ENCODE measurements around the gene ZNF181. TPM values are rescaled to one million over a fixed set of nuclear protein-coding genes. Genes with fewer than 3 reads are reported as not detected.

ZNF181 gene
- total RNA-seq, 1 experiment from 2014 or later = 11.5 TPM

GRCh38 chr19:34692549-34692948, 41.5 kb upstream of the ZNF181 start:
- BruUV-seq (replicated peaks) = no TSS peak
- CTCF ChIA-PET = no interaction called here
- ATAC-seq = peak; percentile 39; the same call in 1 of the 2 replicates

GRCh38 chr19:34707661-34708060, 26.4 kb upstream of the ZNF181 start:
- in situ Hi-C loops (cut with HindIII; ENCODE audit: low pct_unique_long_range_greater_than_20kb, low sequenced_read_pairs) = no loop called here
- ChIA-PET CTCF (no interaction called here), POLR2A (no interaction called here)
- DNase-seq (ENCODE audit: low read depth, low spot score) (no peak), ATAC-seq (no peak)
- Histone ChIP-seq H3K9me3 (ENCODE audit: control insufficient read depth, insufficient read depth, low read depth, low read length) (no peaks in the 10 kb centered on the region), H3K36me3 (ENCODE audit: control insufficient read depth, insufficient read depth, low read length) (no peaks in the 10 kb centered on the region), H3K27ac (ENCODE audit: low read length) (no peak overlapping the region), H3K27me3 (ENCODE audit: control insufficient read depth, insufficient read depth, low read length) (no peaks in the 10 kb centered on the region), H3K4me1 (ENCODE audit: control insufficient read depth, insufficient read depth, low read length) (no peaks in the 10 kb centered on the region), H3K4me3 (ENCODE audit: low read depth in 2 of 2, low read length in 2 of 2) (no peak overlapping the region)
- BruUV-seq (replicated peaks) = no TSS peak
- TF ChIP-seq, protein P1, sequence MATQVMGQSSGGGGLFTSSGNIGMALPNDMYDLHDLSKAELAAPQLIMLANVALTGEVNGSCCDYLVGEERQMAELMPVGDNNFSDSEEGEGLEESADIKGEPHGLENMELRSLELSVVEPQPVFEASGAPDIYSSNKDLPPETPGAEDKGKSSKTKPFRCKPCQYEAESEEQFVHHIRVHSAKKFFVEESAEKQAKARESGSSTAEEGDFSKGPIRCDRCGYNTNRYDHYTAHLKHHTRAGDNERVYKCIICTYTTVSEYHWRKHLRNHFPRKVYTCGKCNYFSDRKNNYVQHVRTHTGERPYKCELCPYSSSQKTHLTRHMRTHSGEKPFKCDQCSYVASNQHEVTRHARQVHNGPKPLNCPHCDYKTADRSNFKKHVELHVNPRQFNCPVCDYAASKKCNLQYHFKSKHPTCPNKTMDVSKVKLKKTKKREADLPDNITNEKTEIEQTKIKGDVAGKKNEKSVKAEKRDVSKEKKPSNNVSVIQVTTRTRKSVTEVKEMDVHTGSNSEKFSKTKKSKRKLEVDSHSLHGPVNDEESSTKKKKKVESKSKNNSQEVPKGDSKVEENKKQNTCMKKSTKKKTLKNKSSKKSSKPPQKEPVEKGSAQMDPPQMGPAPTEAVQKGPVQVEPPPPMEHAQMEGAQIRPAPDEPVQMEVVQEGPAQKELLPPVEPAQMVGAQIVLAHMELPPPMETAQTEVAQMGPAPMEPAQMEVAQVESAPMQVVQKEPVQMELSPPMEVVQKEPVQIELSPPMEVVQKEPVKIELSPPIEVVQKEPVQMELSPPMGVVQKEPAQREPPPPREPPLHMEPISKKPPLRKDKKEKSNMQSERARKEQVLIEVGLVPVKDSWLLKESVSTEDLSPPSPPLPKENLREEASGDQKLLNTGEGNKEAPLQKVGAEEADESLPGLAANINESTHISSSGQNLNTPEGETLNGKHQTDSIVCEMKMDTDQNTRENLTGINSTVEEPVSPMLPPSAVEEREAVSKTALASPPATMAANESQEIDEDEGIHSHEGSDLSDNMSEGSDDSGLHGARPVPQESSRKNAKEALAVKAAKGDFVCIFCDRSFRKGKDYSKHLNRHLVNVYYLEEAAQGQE (IDR thresholded peaks at IDR 0.05; ENCODE audit: insufficient read depth in 1 of 2, low read depth in 2 of 2, low read length in 1 of 2) = no peak
- TF ChIP-seq CTCF (IDR thresholded peaks at IDR 0.05) = no peak
- intact Hi-C loops (cut with micrococcal nuclease; ENCODE audit: unreplicated experiment) = no loop called here

More at GRCh38 chr19:34692549-34692948, 41.5 kb upstream of the ZNF181 start:
- intact Hi-C loops (cut with micrococcal nuclease; ENCODE audit: unreplicated experiment) = no loop called here
- H3K27ac ChIP-seq (ENCODE audit: low read length) = no peak overlapping the region
- no peaks in the 10 kb centered on the region for H3K4me1 ChIP-seq (ENCODE audit: control insufficient read depth, insufficient read depth, low read length)
- no peak overlapping the region for H3K4me3 ChIP-seq (ENCODE audit: low read depth in 2 of 2, low read length in 2 of 2)
- TF ChIP-seq TCF7L2 (IDR thresholded peaks at IDR 0.05; ENCODE audit: low read depth, low read length) (no peak), SIN3A (IDR thresholded peaks at IDR 0.05; ENCODE audit: borderline replicate concordance, insufficient read depth, low read depth, low read length) (no peak), POLR2AphosphoS5 (IDR thresholded peaks at IDR 0.05; ENCODE audit: low read depth, low read length) (no peak), CTCF (IDR thresholded peaks at IDR 0.05) (no peak)
- TF ChIP-seq, protein P1 (IDR thresholded peaks at IDR 0.05; ENCODE audit: insufficient read depth in 1 of 2, low read depth in 2 of 2, low read length in 1 of 2) = no peak
- DNase-seq (ENCODE audit: low read depth, low spot score) = no peak
- no peaks in the 10 kb centered on the region; the same call in 1 of the 2 replicates for H3K9me3 ChIP-seq (ENCODE audit: control insufficient read depth, insufficient read depth, low read depth, low read length)
- in situ Hi-C loops (cut with HindIII; ENCODE audit: low pct_unique_long_range_greater_than_20kb, low sequenced_read_pairs) = no loop called here
- POLR2A ChIA-PET = no interaction called here
- H3K27me3 ChIP-seq (ENCODE audit: control insufficient read depth, insufficient read depth, low read length) = no peaks in the 10 kb centered on the region
- H3K36me3 ChIP-seq (ENCODE audit: control insufficient read depth, insufficient read depth, low read length) = no peaks in the 10 kb centered on the region
